A673 (cell line): Measurements from ENCODE around the gene FAM174B. TPM values are rescaled to one million over a fixed set of nuclear protein-coding genes. Genes with fewer than 3 reads are reported as not detected.

ENCODE experiments used
- BruUV-seq: library from RNA; stranded (reverse); fragments of 400-500 nt; replicated peaks from 2 replicates; lab custom pipeline; 2021; lab: Mats Ljungman, UMichigan
- CTCF ChIA-PET: fragments of 300-600 bp; sonication (Branson Sonifier 250); formaldehyde crosslinking; loops from one replicate; lab custom pipeline; 2022; ENCODE audit warnings: antibody characterized with exemption; lab: Charles Lee
- POLR2A ChIA-PET: fragments of 300-600 bp; sonication (Branson Sonifier 250); formaldehyde crosslinking; loops from one replicate; lab custom pipeline; 2022; ENCODE audit warnings: antibody characterized with exemption; ENCODE audit not compliant: low non-redundant PET; lab: Charles Lee
- DNase-seq: peaks from one replicate; pipeline ENCODE4 v3.0.0-alpha.2; 2015; ENCODE audit warnings: low spot score
- H3K27ac ChIP-seq: fragments of 200-600 bp; sonication (generic); 2 replicates; pipeline ENCODE4 v1.5.1; 2016; ENCODE audit warnings: mixed run types, low read depth, mild to moderate bottlenecking, mixed read lengths, antibody characterized with exemption, low read length; ENCODE audit not compliant: poor library complexity, severe bottlenecking
- H3K27me3 ChIP-seq: fragments of 200-600 bp; sonication (generic); replicated peaks from 2 replicates; pipeline ENCODE4 v1.6.1; 2017; ENCODE audit warnings: mixed run types, low read depth, mild to moderate bottlenecking, mixed read lengths, antibody characterized with exemption, low read length; ENCODE audit not compliant: insufficient read depth, poor library complexity
- H3K36me3 ChIP-seq: fragments of 200-600 bp; sonication (generic); 2 replicates; pipeline ENCODE4 v1.6.1; 2016; ENCODE audit warnings: mixed run types, mild to moderate bottlenecking, mixed read lengths, antibody characterized with exemption, low read length; ENCODE audit not compliant: insufficient read depth, poor library complexity, severe bottlenecking
- H3K4me1 ChIP-seq: fragments of 200-600 bp; sonication (generic); 2 replicates; pipeline ENCODE4 v1.6.1; 2017; ENCODE audit warnings: mixed run types, mild to moderate bottlenecking, mixed read lengths, antibody characterized with exemption, low read length; ENCODE audit not compliant: insufficient read depth, poor library complexity, severe bottlenecking
- H3K4me3 ChIP-seq: fragments of 200-600 bp; sonication (generic); 2 replicates; pipeline ENCODE4 v1.5.1; 2016; ENCODE audit warnings: low read depth, mixed run types, mild to moderate bottlenecking, mixed read lengths, low read length; ENCODE audit not compliant: poor library complexity, severe bottlenecking
- H3K9me3 ChIP-seq: fragments of 200-600 bp; sonication (generic); 2 replicates; pipeline ENCODE4 v1.6.1; 2016; ENCODE audit warnings: mixed run types, low read depth, mild to moderate bottlenecking, mixed read lengths, antibody characterized with exemption, low read length; ENCODE audit not compliant: poor library complexity, severe bottlenecking
- EZH2 ChIP-seq: fragments of 200-600 bp; sonication (generic); IDR thresholded peaks from 2 replicates; pipeline ENCODE4 v1.6.1; 2017; ENCODE audit warnings: borderline replicate concordance, low read depth, mild to moderate bottlenecking, mixed read lengths, antibody characterized with exemption, low read length; ENCODE audit not compliant: poor library complexity, severe bottlenecking
- intact Hi-C: fragments of 100-400 bp; cut with micrococcal nuclease; formaldehyde crosslinking; loops from one replicate; pipeline ENCODE4 v1.10.0; 2022; ENCODE audit not compliant: unreplicated experiment
- total RNA-seq: library from RNA; stranded (reverse); gene quantifications from 2 replicates; pipeline ENCODE4 v1.2.3, GENCODE V29; 2021
- TF ChIP-seq, protein P1 (sequence below): fragments of 300-800, 200-600 bp; sonication (generic); conservative IDR thresholded peaks from 2 replicates; pipeline ENCODE4 v1.5.1; 2017; ENCODE audit warnings: low read depth, mild to moderate bottlenecking, antibody characterized with exemption, low read length, moderate library complexity, mixed read lengths

The FAM174B gene
- total RNA-seq, 1 experiment from 2014 or later: 3.7 TPM

DNA sequence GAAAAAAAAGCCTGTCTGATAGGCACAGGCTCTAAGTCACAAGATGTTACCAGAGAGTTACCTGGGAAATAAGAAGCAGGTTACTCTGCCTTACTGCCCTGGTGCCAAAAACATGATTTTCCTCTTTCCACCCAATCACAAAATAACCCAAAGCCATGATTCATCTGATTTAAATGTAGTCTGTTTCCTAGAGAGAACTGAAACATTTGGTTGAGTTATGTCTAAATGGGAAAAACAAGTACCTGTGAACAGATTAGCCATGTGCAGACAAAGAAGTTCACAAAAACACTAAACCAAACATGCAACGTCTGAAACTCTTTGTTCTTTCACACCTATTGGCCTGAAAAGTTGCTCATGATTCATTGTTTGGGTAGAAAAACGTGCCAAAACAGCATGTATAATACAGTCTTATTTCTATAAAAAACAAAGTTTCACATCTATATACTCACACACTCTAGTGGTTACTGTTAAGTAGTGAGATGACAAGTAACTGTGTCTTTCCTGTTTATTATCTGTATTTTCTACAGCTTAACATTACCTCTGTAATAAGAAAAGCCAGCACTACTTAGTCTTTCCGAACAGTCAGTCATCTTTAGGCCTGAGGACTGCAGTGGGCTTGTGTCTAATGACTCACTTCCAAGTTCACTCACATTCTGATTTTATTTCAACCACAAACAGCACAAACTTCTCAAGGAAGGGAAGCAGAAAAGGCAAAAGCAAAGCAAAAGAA, 30.2 kb downstream of the FAM174B start:
- POLR2A ChIA-PET: no interaction called here
- DNase-seq: no peak
- H3K4me1 ChIP-seq: no peaks in the 10 kb centered on the region
- H3K27me3 ChIP-seq: no peaks in the 10 kb centered on the region
- intact Hi-C loops: no loop called here
- no peak for TF ChIP-seq EZH2
- TF ChIP-seq, protein P1, sequence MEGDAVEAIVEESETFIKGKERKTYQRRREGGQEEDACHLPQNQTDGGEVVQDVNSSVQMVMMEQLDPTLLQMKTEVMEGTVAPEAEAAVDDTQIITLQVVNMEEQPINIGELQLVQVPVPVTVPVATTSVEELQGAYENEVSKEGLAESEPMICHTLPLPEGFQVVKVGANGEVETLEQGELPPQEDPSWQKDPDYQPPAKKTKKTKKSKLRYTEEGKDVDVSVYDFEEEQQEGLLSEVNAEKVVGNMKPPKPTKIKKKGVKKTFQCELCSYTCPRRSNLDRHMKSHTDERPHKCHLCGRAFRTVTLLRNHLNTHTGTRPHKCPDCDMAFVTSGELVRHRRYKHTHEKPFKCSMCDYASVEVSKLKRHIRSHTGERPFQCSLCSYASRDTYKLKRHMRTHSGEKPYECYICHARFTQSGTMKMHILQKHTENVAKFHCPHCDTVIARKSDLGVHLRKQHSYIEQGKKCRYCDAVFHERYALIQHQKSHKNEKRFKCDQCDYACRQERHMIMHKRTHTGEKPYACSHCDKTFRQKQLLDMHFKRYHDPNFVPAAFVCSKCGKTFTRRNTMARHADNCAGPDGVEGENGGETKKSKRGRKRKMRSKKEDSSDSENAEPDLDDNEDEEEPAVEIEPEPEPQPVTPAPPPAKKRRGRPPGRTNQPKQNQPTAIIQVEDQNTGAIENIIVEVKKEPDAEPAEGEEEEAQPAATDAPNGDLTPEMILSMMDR: no peak
- no peak overlapping the region for H3K4me3 ChIP-seq
- BruUV-seq: no TSS peak
- H3K9me3 ChIP-seq: no peaks in the 10 kb centered on the region
- CTCF ChIA-PET: no interaction called here
- no peaks in the 10 kb centered on the region for H3K36me3 ChIP-seq
- no peak overlapping the region for H3K27ac ChIP-seq

GRCh38 chr15:92624401-92624991, 31.1 kb downstream of the FAM174B start:
- TF ChIP-seq, protein P1: no peak
- no peak for TF ChIP-seq EZH2
- POLR2A ChIA-PET: no interaction called here
- CTCF ChIA-PET: no interaction called here
- no peaks in the 10 kb centered on the region for H3K9me3 ChIP-seq
- no peaks in the 10 kb centered on the region for H3K4me1 ChIP-seq
- H3K27me3 ChIP-seq: no peaks in the 10 kb centered on the region
- no TSS peak for BruUV-seq
- H3K27ac ChIP-seq: no peak overlapping the region
- no peak overlapping the region for H3K4me3 ChIP-seq
- intact Hi-C loops: no loop called here
- no peak for DNase-seq
- H3K36me3 ChIP-seq: no peaks in the 10 kb centered on the region

DNA sequence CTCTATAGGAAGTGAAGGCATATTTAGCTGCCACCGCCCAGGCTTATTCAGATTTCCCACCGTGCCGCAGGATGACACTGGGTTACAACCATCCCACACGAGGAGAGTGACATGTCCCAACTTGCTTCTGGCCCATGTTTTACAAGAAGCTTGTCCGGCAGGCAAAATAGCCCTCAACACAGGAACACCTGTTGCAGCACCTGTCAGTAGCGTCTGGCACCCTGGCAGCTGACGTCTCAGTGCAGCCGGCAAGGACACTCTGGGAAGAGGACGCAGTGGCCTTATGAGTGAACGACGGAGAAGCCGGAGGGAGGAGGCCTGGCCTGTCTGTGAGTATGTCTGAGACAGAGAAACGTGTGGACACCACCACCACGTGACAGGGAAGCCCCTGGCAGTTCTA, 32.1 kb downstream of the FAM174B start:
- BruUV-seq: no TSS peak
- CTCF ChIA-PET: no interaction called here
- Histone ChIP-seq H3K4me3 (no peak overlapping the region), H3K4me1 (no peaks in the 10 kb centered on the region), H3K9me3 (no peaks in the 10 kb centered on the region), H3K36me3 (no peaks in the 10 kb centered on the region), H3K27ac (no peak overlapping the region), H3K27me3 (no peaks in the 10 kb centered on the region)
- no peak for DNase-seq
- intact Hi-C loops: no loop called here
- POLR2A ChIA-PET: no interaction called here
- TF ChIP-seq EZH2: no peak
